ENCODE results near the gene TIA1.
"Not testable (repeated sequence)": the region's sequence is repeated elsewhere in the genome, so short reads cannot be mapped to it uniquely, and the experiment has no call there.

TIA1 gene

GRCh38 chr2:70248181-70248847 is at the start of gene TIA1:
TIA1 (minus strand) TSS chr2:70248628; CDS start chr2:70248430, 198 bp downstream.
- peak; percentile 100 for DNase-seq

- not testable (repeated sequence) for DNase-seq
Measured at GRCh38 chr2:70297828-70298227, 49.4 kb upstream of the TIA1 start.

GRCh38 chr2:70283500-70284191 is 35.2 kb upstream of the TIA1 start:
- no peak for DNase-seq

- DNase-seq, result no peak
Measured at GRCh38 chr2:70282439-70282838, 34.0 kb upstream of the TIA1 start.

- DNase-seq, result no peak
Measured at GRCh38 chr2:70280242-70280798, 31.9 kb upstream of the TIA1 start.

GRCh38 chr2:70270323-70270722 is 21.9 kb upstream of the TIA1 start:
- DNase-seq, result no peak

GRCh38 chr2:70269422-70270302 is 21.2 kb upstream of the TIA1 start:
- DNase-seq, result not testable (repeated sequence)

GRCh38 chr2:70266925-70267324 is 18.5 kb upstream of the TIA1 start:
- not testable (repeated sequence) for DNase-seq

- no peak for DNase-seq
Measured at GRCh38 chr2:70261501-70261900, 13.1 kb upstream of the TIA1 start.

- peak; percentile 28 for DNase-seq
Measured at GRCh38 chr2:70258532-70258875, 10.1 kb upstream of the TIA1 start.

- no peak for DNase-seq
Measured at GRCh38 chr2:70255637-70256314, 7.3 kb upstream of the TIA1 start.

GRCh38 chr2:70250434-70250833 is 2.0 kb upstream of the TIA1 start:
- no peak for DNase-seq

- peak; percentile 89 for DNase-seq
Measured at GRCh38 chr2:70247364-70248180, 856 bp downstream of the TIA1 start.

GRCh38 chr2:70243806-70244584 is 4.4 kb downstream of the TIA1 start:
- no peak for DNase-seq

GRCh38 chr2:70242552-70242951 is 5.9 kb downstream of the TIA1 start:
- DNase-seq, result no peak

- no peak for DNase-seq
Measured at GRCh38 chr2:70241340-70241739, 7.1 kb downstream of the TIA1 start.

- DNase-seq, result no peak
Measured at GRCh38 chr2:70240599-70240998, 7.8 kb downstream of the TIA1 start.

GRCh38 chr2:70233926-70234325 is 14.5 kb downstream of the TIA1 start:
- no peak for DNase-seq

GRCh38 chr2:70226781-70227180 is 21.6 kb downstream of the TIA1 start:
- no peak for DNase-seq

- DNase-seq, result not testable (repeated sequence)
Measured at GRCh38 chr2:70223305-70223704, 25.1 kb downstream of the TIA1 start.

GRCh38 chr2:70214953-70215549 is 33.4 kb downstream of the TIA1 start:
- no peak for DNase-seq

Measured in NCI-H2227 treated with DMSO at 0.1 percent for 48 hours (cell line).